Vagina (tissue), 2 donors: Measurements from ENCODE around the gene MYH7B.

Source experiments
- POLR2A ChIP-seq, 2 donors: fragments of 450-650 bp; IDR thresholded peaks; one replicate each; pipeline ENCODE4 v1.6.1; 2017; ENCODE audit warnings: antibody characterized with exemption in 2 of 2, mild to moderate bottlenecking in 2 of 2, moderate library complexity in 2 of 2
- POLR2AphosphoS5 ChIP-seq, 2 donors: sonication (generic); formaldehyde crosslinking; IDR thresholded peaks; one replicate each; pipeline ENCODE4 v1.9.0; 2017; ENCODE audit warnings: antibody characterized with exemption in 2 of 2, mild to moderate bottlenecking in 2 of 2, low read depth in 1 of 2; ENCODE audit not compliant: insufficient read depth in 1 of 2
- TF ChIP-seq, protein P1 (sequence below), 3 experiments: fragments of 450-650 bp in 2 of 3; fragments of 200-600 bp in 1 of 3; sonication (generic) in 1 of 3; IDR thresholded peaks; one replicate each; pipeline ENCODE4 v1.5.1; 2017 to 2019; ENCODE audit warnings: antibody characterized with exemption in 3 of 3, mild to moderate bottlenecking in 2 of 3, moderate library complexity in 2 of 3

DNA sequence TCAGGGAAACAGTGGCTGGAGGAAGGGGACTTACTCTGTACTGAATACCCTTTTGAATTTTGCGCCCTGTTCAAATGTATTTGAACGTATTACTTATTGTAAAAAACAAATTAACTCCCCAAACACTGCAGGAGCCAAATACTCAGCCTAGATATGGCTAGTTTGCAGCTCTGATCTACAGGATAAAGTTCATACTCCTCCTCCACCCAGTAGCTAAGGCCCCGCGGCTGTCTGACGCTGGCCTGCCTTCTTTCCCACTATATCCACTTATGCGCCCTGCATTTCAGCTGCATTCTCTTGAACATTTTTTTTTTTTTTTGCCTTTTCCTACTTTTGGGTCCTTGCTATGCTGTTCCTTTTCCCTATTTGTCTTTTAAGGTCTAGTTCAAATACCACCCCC lies 6.5 kb upstream of the MYH7B start:
- TF ChIP-seq, protein P1, sequence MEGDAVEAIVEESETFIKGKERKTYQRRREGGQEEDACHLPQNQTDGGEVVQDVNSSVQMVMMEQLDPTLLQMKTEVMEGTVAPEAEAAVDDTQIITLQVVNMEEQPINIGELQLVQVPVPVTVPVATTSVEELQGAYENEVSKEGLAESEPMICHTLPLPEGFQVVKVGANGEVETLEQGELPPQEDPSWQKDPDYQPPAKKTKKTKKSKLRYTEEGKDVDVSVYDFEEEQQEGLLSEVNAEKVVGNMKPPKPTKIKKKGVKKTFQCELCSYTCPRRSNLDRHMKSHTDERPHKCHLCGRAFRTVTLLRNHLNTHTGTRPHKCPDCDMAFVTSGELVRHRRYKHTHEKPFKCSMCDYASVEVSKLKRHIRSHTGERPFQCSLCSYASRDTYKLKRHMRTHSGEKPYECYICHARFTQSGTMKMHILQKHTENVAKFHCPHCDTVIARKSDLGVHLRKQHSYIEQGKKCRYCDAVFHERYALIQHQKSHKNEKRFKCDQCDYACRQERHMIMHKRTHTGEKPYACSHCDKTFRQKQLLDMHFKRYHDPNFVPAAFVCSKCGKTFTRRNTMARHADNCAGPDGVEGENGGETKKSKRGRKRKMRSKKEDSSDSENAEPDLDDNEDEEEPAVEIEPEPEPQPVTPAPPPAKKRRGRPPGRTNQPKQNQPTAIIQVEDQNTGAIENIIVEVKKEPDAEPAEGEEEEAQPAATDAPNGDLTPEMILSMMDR (IDR thresholded peaks at IDR 0.05), result no peak
- TF ChIP-seq POLR2AphosphoS5 (IDR thresholded peaks at IDR 0.05; ENCODE audit: insufficient read depth in 1 of 2, low read depth in 1 of 2), result no peak
- TF ChIP-seq POLR2A (IDR thresholded peaks at IDR 0.05), result no peak
